Activated T-cell treated with anti-CD3 and anti-CD28 coated beads, Interleukin-2, amount 50 U/mL, for 24 hours (primary cell): ENCODE data around the gene H6PD.

Experiments used
- DNase-seq: peaks from one replicate; pipeline ENCODE4 v3.0.0-alpha.2; 2020
- H3K27ac Mint-ChIP-seq: 2 replicates; pipeline ENCODE4 v1.8.0; 2020; ENCODE audit warnings: mild to moderate bottlenecking, mixed read lengths
- H3K27me3 Mint-ChIP-seq: 2 replicates; pipeline ENCODE4 v1.8.0; 2020; ENCODE audit warnings: mixed read lengths
- H3K36me3 Mint-ChIP-seq: 2 replicates; pipeline ENCODE4 v1.8.0; 2020; ENCODE audit warnings: low read depth, mixed read lengths
- H3K4me1 Mint-ChIP-seq: 2 replicates; pipeline ENCODE4 v1.8.0; 2020; ENCODE audit warnings: low read depth, mixed read lengths
- H3K4me3 Mint-ChIP-seq: 2 replicates; pipeline ENCODE4 v1.8.0; 2020; ENCODE audit warnings: mild to moderate bottlenecking, moderate library complexity, mixed read lengths
- H3K9me3 Mint-ChIP-seq: 2 replicates; pipeline ENCODE4 v1.8.0; 2020; ENCODE audit warnings: mixed read lengths

Gene H6PD

GRCh38 chr1:9198538-9199361, 35.8 kb upstream of the H6PD start:
- Mint-ChIP-seq H3K27ac (no peak overlapping the region), H3K9me3 (no peaks in the 10 kb centered on the region), H3K4me1 (peaks cover 58% of the 10 kb centered on the region), H3K36me3 (no peaks in the 10 kb centered on the region), H3K27me3 (peaks cover 75% of the 10 kb centered on the region), H3K4me3 (no peak overlapping the region)
- no peak for DNase-seq

GRCh38 chr1:9200441-9200840, 34.1 kb upstream of the H6PD start:
- Mint-ChIP-seq H3K27ac (no peak overlapping the region), H3K27me3 (peaks cover 88% of the 10 kb centered on the region), H3K9me3 (no peaks in the 10 kb centered on the region), H3K4me1 (peaks cover 62% of the 10 kb centered on the region), H3K4me3 (no peak overlapping the region), H3K36me3 (no peaks in the 10 kb centered on the region)
- no peak for DNase-seq

DNA sequence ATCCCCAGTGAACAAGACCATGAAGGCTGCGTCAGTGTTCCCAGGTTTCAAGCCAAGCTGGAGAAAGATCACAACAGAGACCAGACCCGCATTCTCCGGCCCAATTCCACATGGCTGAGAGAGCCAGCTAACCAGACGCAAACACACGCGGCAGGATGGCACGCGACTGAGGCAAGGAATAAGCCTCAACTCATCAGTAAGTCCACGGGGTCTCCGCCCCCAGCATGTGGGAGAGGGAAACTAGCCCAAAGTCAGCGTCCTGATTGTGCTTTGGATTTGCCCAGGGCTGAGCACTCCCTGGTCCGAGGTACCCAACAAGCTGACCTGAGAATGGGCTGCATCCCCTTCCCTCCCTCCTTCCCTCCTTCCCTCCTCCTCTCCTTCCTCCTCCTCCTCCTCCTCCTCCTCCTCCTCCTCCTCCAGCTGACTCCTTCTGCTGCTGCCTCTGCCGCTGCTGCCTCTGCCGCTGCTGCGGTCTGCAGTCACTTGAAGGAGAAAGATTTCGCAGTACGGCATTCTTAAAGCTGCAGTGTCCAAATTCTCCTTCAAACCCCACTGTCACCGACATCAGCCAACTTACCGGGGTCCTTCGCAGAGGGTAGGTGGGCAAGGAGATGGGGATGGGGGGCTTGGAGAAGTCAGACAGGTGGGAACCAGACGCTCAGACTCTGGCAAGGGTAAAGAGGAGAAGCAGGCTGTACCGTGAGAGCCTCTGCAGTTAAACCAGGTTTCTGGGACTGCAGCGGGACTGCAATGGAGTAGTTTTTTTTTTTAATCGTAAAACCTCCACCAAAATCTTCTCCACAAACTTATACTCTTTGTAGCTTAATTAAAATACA, 33.0 kb upstream of the H6PD start:
- Mint-ChIP-seq H3K4me3 (peak overlapping the region; percentile 16), H3K27ac (no peak overlapping the region), H3K4me1 (peaks cover 54% of the 10 kb centered on the region), H3K36me3 (no peaks in the 10 kb centered on the region), H3K9me3 (no peaks in the 10 kb centered on the region), H3K27me3 (peaks cover 92% of the 10 kb centered on the region)
- DNase-seq = no peak

DNA sequence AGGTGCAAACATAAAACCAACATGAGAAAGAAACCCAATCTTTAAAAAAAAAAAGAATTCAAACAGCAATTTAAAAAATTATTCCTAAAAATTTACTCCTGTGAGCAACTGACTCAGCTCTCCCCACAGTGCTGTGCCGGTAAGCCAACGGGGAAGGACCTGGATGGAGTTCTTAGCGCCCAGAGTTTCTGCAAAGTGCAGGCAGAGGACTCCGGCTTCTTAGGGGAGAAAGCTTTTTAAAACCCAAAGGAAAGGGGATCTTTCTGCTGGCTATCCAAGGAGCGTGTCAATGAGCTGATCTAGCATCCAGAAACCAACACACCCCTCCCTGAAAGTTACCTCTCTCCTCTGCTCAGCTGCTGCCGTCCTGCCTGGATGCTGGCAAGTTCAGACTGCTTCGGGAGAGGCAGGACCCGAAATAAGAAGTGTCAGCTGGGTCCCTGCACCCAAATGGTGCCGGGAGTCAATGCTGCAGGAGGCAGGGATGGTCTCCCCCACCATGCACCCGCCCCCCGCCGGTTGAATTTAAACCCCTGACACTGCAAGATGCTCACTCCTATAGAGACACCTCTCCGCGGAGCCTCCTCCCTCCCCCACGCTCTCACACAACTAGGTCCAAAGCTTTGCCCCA, 32.2 kb upstream of the H6PD start:
- no peak overlapping the region for H3K4me3 Mint-ChIP-seq
- H3K4me1 Mint-ChIP-seq = peaks cover 56% of the 10 kb centered on the region
- DNase-seq = no peak
- no peaks in the 10 kb centered on the region for H3K36me3 Mint-ChIP-seq
- H3K9me3 Mint-ChIP-seq = no peaks in the 10 kb centered on the region
- no peak overlapping the region for H3K27ac Mint-ChIP-seq
- peaks cover 91% of the 10 kb centered on the region for H3K27me3 Mint-ChIP-seq

DNA sequence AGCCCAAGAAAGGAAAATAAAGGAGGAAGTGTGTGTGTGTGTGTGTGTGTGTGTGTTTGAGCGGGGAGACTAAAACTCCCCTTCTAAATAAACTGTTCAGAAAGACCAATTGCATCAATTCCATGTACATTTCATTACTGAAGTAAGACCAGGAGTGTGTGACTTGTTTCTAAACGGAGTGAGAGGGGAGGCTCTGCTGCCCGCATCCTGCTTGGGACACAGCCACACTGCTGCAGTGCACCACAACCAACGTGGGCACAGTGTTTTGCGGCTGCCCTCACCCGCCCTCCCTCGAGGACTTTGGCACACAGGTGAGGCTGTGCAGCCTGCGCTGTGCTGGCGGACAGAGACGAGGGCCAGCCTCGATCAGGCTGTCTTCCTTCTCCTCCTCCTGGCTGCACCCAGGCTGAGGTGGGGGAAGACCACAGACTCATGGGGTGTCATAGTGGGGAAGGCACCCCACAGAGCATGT, 31.0 kb upstream of the H6PD start:
- DNase-seq = no peak
- H3K27me3 Mint-ChIP-seq = peaks cover 87% of the 10 kb centered on the region
- no peak overlapping the region for H3K27ac Mint-ChIP-seq
- no peaks in the 10 kb centered on the region for H3K36me3 Mint-ChIP-seq
- no peaks in the 10 kb centered on the region for H3K9me3 Mint-ChIP-seq
- H3K4me1 Mint-ChIP-seq = peaks cover 58% of the 10 kb centered on the region
- no peak overlapping the region for H3K4me3 Mint-ChIP-seq

- Mint-ChIP-seq H3K27me3 (peaks cover 86% of the 10 kb centered on the region), H3K9me3 (no peaks in the 10 kb centered on the region), H3K27ac (no peak overlapping the region), H3K36me3 (no peaks in the 10 kb centered on the region), H3K4me1 (peaks cover 53% of the 10 kb centered on the region), H3K4me3 (no peak overlapping the region)
- DNase-seq = no peak
These were observed 30.3 kb upstream of the H6PD start for GRCh38 chr1:9204156-9204720.

GRCh38 chr1:9207086-9207485, 27.5 kb upstream of the H6PD start:
- H3K9me3 Mint-ChIP-seq = no peaks in the 10 kb centered on the region
- no peak for DNase-seq
- no peak overlapping the region for H3K27ac Mint-ChIP-seq
- H3K36me3 Mint-ChIP-seq = no peaks in the 10 kb centered on the region
- H3K4me1 Mint-ChIP-seq = peaks cover 32% of the 10 kb centered on the region
- peaks cover 74% of the 10 kb centered on the region for H3K27me3 Mint-ChIP-seq
- H3K4me3 Mint-ChIP-seq = no peak overlapping the region

GRCh38 chr1:9207715-9208114, 26.9 kb upstream of the H6PD start:
- peaks cover 26% of the 10 kb centered on the region for H3K4me1 Mint-ChIP-seq
- DNase-seq = no peak
- H3K27me3 Mint-ChIP-seq = peaks cover 67% of the 10 kb centered on the region
- H3K4me3 Mint-ChIP-seq = no peak overlapping the region
- no peaks in the 10 kb centered on the region for H3K36me3 Mint-ChIP-seq
- H3K9me3 Mint-ChIP-seq = no peaks in the 10 kb centered on the region
- no peak overlapping the region for H3K27ac Mint-ChIP-seq

DNA sequence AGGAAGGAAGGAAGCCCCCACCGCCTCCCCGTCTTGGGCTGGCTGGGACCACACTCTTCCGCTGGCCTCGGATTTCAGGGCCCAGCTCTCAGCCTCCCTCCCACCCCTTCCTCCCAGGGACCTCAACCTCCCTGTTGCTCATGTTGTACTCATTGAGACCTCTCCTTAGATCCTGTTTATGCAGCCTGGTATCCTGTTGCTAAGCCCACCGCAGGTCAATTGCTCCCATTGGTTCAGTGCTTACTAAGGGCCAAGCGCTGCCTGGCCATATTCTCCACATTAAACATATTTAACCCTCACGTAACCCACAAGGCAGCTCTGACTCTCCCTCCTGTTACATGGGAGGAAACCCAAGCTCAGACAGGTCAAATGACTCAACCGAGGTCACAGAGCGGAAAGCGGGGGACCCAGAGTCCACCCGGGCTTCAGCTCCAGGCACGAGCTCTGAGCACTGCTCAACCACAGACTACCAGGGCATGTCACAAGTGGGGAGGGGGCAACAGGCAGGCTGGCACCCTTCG, 23.2 kb upstream of the H6PD start:
- no peak for DNase-seq
- peaks cover 11% of the 10 kb centered on the region for H3K4me1 Mint-ChIP-seq
- H3K27ac Mint-ChIP-seq = no peak overlapping the region
- no peak overlapping the region for H3K4me3 Mint-ChIP-seq
- no peaks in the 10 kb centered on the region for H3K36me3 Mint-ChIP-seq
- no peaks in the 10 kb centered on the region for H3K9me3 Mint-ChIP-seq
- H3K27me3 Mint-ChIP-seq = peaks cover 35% of the 10 kb centered on the region

- H3K27ac Mint-ChIP-seq = no peak overlapping the region
- no peaks in the 10 kb centered on the region for H3K9me3 Mint-ChIP-seq
- peaks cover 2% of the 10 kb centered on the region for H3K4me1 Mint-ChIP-seq
- DNase-seq = no peak
- H3K36me3 Mint-ChIP-seq = no peaks in the 10 kb centered on the region
- no peak overlapping the region for H3K4me3 Mint-ChIP-seq
- peaks cover 24% of the 10 kb centered on the region for H3K27me3 Mint-ChIP-seq
These were observed 21.8 kb upstream of the H6PD start for GRCh38 chr1:9212735-9213134.

DNA sequence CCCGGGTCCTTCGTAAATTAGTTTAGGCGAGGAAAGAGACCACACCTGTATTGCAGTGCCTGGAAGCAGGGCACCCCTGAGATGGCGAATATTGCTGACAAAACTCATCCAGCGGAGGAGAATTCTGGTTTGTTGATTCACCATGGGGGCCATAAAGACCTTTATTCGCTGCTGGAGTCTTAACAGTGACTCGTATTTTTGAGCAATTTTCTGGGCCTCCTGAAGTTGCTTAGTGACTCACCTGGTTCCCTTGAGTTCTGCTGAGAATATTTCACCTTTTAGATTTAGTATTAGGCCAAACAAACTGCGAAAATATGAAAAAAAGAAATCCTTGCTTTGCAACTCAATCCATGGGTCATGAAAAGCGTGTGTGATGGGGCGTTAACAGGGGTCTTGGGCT, 20.6 kb upstream of the H6PD start:
- Mint-ChIP-seq H3K4me1 (no peaks in the 10 kb centered on the region), H3K9me3 (peaks cover 2% of the 10 kb centered on the region), H3K27ac (no peak overlapping the region), H3K27me3 (peaks cover 21% of the 10 kb centered on the region), H3K36me3 (no peaks in the 10 kb centered on the region), H3K4me3 (no peak overlapping the region)
- no peak for DNase-seq

- no peak for DNase-seq
- Mint-ChIP-seq H3K4me1 (no peaks in the 10 kb centered on the region), H3K36me3 (no peaks in the 10 kb centered on the region), H3K27ac (no peak overlapping the region), H3K27me3 (peaks cover 2% of the 10 kb centered on the region), H3K9me3 (peaks cover 3% of the 10 kb centered on the region), H3K4me3 (no peak overlapping the region)
These were observed 15.7 kb upstream of the H6PD start for GRCh38 chr1:9218917-9219316.

DNA sequence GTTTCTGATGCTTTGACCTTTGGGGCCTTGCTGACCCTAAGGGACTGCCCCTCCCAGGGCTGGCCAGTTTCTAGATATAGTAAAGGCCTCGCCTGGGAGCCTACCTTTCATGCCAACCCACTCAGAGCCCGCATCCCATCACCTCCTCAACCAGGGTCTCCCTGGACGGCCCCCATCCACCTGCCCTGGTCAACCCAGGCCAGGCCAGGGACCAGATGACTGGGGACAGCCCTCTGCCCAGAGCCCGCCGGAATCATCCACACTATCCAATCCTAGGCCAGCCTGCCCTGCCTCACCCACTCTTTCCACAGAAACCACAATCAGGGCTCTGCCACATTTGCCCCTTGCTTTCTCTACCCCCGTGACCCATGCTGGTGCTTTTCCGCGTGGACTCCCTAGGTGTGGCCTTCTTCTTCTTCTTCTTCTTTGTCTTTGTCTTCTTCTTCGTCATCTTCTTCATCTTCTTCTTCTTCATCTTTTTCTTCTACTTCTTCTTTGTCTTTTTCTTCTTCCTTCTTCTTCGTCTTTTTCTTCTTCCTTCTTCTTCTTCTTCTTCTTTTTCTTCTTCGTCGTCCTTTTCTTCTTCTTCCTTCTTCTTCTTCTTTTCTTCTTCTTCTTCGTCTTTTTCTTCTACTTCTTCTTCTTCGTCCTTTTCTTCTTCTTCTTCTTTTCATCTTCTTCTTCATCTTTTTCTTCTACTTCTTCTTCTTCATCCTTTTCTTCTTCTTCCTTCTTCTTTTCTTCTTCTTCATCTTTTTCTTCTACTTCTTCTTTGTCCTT, 11.5 kb upstream of the H6PD start:
- H3K9me3 Mint-ChIP-seq = peaks cover 3% of the 10 kb centered on the region
- H3K36me3 Mint-ChIP-seq = no peaks in the 10 kb centered on the region
- H3K27ac Mint-ChIP-seq = no peak overlapping the region
- peaks cover 2% of the 10 kb centered on the region for H3K27me3 Mint-ChIP-seq
- no peaks in the 10 kb centered on the region for H3K4me1 Mint-ChIP-seq
- no peak for DNase-seq
- H3K4me3 Mint-ChIP-seq = no peak overlapping the region
